HG03442 (cell line): ENCODE data around the gene TLE4.
A peak's percentile ranks its signal among the peaks of the same experiment; 100 is the strongest.
"Not testable (repeated sequence)": the region's sequence is repeated elsewhere in the genome, so short reads cannot be mapped to it uniquely, and the experiment has no call there.

Source experiments
- ATAC-seq: cut with Tn5 transposase; IDR thresholded peaks from one replicate; pipeline ENCODE4 v1.9.1; 2021; ENCODE audit warnings: mild to moderate bottlenecking, moderate library complexity; ENCODE audit not compliant: unreplicated experiment

TLE4 gene

DNA sequence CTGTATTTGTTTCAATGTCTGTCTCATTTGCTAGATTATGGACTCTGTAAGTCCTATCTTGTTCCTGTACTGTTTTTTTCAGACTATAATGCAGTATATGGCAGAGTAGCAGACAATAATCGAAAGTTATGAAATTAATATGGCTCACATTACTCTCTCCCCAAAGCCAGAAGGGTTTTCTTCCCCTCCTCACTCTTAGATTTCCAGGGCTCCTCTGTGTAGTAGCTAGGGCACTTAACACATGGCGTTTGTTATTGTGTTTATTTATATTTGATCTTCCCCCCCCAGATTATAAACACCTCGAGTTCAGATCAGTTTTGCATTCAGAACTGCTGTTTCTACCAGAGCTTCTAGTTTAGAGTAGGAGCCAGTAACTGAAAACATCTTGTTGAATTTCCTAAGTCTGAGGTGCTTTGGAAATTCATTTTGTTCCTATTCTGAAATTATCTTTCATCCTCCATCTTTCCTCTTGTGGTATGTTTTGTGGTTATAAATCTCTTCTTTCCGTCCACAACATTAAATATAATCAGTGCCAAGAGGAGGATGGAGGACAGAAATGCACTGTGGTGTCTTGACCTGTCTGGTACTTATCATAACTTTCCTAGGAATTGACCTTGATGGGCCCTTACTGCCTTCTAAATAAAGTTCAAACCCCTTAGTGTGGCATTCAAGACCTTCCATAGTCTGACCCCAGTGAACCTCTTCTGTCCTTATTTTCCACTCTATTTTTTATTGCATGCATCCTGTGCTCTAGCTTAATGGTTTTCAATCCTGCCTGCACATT lies 27.0 kb downstream of the TLE4 start:
- no peak for ATAC-seq

DNA sequence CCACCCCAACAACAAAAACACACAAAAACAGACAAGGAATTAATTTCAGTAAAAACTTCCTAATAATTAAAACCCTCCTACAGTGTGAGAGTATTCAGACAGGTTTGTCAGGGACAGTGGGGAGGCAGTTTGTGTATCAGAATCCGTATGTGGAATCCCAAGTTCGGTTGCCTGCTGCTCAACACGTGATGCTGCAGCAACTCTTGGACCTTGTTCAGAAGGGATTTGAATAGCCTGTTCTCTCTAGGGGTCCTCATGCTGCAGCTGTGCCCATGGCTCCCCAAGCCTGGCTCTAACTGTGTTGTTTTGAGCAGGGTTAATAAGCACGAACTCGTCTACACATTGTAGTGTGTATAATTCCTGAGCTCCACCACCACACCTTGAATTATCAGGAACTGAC lies 28.7 kb downstream of the TLE4 start:
- ATAC-seq, result no peak

DNA sequence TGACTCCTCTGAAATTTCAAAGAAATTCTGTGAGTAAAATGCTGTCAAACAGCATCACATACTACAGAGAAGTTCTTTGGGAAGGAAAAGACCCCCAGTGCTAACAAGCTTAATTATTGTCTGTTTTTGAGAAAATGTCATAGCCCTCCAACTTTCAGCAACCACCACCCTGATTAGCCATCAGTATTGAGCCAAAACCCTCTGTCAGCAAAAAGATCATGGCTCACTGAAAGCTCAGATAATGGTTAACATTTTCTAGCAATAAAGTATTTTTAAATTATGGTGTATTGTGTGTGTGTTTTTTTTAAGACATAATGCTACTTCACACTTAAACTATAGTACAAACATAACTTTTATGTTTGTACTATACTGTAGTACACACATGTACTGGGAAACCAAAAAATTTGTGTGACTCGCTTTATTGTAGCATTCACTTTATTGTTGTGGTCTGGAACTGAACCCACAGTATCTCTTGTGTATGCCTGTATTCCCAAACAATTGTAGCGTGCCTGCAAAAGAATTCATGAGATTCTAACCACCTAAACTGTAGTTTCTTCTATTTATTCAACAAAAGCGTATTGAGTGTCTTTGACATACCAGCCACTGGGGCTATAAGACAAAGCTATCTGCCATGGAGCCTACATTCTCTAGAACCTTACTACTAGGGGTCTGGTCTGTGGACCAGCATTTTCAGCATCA lies 31.6 kb downstream of the TLE4 start:
- ATAC-seq, result no peak

- ATAC-seq, result no peak
Observed at GRCh38 chr9:79604149-79604548, 32.4 kb downstream of the TLE4 start.

GRCh38 chr9:79604921-79605562 lies 33.3 kb downstream of the TLE4 start:
- ATAC-seq, result no peak

DNA sequence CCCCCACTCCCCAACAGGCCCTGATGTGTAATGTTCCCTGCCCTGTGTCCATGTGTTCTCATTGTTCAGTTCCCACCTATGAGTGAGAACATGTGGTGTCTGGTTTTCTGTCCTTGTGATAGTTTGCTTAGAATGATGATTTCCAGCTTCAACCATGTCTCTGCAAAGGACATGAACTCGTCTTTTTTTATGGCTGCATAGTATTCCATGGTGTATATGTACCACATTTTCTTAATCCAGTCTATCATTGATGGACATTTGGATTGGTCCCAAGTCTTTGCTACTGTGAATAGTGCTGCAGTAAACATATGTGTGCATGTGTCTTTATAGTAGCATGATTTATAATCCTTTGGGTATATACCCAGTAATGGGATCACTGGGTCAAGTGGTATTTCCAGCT lies 34.8 kb downstream of the TLE4 start:
- not testable (repeated sequence) for ATAC-seq

DNA sequence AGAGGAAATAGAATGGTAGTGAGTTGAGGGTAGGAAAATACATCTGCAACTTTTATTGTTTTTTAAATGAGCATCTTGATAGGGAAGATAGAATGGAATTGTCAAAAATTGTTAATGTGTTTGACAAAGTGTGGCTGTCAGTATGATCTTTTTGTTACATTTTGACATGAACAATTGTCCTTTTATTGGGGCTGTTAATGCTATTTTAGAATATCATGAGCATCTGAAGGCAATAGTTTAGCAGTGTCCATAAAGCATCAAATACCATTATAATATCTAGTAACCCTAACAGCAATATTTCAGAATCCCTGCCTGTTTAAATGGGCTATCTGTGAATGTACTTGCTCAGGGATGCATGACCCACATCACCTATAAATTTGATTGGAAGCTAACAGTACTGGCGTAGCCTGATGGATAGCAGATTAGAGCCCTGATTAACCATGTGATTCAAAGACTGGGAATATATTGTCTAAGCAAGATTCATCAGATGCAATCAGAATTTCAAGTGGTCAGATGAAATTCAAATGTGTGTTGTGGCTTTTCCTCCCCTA lies 37.8 kb downstream of the TLE4 start:
- ATAC-seq, result no peak

GRCh38 chr9:79610019-79610631 lies 38.4 kb downstream of the TLE4 start:
- no peak for ATAC-seq

DNA sequence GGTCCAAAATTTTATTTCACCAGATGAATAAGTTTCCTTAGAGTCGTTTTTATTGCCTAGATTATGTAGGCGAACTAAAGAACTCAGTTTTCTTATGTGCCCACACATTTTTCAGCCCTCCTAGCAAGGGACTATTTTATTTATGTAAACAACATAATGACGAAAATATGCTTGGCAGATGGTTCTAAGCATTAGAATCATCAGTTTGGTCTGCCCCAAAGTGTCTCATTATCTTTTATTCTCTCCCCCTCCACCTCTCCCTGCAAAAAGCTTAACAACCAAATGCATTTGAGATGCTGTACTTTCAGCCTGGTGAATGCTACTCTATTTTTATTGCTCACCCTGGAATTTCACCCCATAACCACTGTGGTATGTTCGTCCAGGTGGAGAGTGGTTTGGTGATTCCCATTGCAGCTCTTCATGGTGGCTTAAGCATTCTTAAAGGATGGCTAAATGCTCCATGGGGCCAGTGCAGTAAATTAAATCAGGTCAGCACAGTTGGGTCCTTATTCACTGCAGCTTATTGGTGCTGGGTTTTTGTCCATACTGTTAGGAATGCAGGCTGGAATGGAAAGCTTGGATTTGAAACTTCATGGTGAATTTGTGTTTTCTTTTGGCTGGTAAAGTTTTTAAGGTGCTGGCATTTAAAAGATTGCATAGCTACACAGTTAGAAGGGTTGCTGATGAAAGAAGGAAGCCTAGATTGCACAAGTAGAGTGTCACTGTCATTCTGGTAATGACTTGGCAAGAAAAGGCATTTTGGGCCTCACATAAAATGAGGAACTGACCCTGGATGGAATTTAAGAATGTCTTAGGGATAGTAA lies 39.2 kb downstream of the TLE4 start:
- peak; percentile 98 for ATAC-seq

- no peak for ATAC-seq
Observed at GRCh38 chr9:79613145-79613544, 41.4 kb downstream of the TLE4 start.

- ATAC-seq, result no peak
Observed at GRCh38 chr9:79615038-79615437, 43.3 kb downstream of the TLE4 start.

- no peak for ATAC-seq
Observed at GRCh38 chr9:79616013-79616412, 44.2 kb downstream of the TLE4 start.

DNA sequence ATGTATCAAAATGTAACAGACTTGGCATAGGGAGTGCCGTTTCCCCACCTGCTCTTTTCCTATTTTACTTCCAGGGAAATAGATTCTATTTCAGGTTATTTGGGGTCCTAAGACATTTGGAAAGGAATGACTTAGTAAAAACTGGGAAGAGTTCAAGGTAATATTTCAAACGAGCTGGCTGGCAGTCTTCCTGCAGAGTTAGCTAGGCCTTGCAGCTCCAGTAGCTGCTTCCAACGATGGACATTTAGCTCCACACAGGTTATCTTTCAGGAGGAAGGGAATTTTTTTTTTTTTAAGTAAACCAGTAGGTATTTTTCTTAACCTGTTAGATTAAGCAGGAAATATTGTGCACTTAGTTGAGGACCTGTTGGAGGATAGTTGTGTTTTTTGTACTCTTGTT lies 45.2 kb downstream of the TLE4 start:
- ATAC-seq, result no peak

- ATAC-seq, result no peak
Observed at GRCh38 chr9:79617395-79617794, 45.6 kb downstream of the TLE4 start.

- ATAC-seq, result no peak
Observed at GRCh38 chr9:79619930-79620329, 48.2 kb downstream of the TLE4 start.

DNA sequence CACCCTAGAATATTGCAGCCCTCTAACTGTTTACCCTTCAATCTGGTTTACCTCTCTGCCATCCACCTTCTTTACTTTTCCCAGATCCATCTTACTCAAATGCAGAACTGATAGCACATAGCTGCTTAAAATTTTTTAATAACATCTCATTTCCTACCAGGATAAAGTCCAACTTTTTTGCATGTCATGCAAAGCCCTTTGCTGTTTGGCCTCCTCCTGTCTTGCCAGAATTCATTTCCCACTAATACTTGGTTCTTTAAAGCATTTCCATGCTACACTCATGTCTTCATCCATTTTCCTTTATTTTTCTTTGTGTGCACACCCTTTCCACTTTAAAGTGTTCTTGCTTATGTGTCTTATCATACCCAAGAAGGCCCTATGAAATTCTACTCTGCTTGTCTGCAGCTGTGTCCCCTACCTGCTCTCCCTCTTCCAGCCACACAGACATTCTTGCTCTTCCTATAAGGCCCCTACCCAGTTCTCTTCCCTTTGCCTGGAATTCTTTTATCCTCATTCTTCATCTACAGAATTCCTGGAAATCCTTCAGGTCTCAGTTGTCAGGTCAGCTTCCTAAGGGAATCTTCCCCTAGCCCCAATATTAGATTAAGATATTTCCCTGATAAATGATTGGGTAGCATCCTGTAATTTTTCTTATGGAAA lies 50.3 kb downstream of the TLE4 start:
- ATAC-seq, result no peak

GRCh38 chr9:79623799-79624721 lies 52.3 kb downstream of the TLE4 start:
- peak; percentile 92 for ATAC-seq

DNA sequence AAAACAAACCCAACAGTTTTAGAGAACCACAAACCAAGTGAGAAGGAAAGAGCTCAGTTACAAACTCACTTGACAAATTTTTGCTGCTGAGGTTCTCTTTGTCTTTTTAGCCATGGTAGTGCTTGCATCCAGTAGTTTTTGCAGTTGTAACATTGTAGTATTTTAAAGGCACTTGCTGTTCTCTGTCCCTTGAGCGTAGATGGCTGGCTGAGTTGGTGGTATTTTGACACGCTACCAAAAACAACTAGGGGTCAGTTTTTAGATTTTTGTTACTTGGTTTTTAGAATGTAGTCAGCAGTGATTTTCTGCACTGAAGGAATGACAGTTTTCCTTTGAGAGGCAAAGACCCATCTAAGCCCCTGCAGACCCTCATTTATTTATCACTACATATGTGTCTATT lies 58.0 kb downstream of the TLE4 start:
- no peak for ATAC-seq
